Right renal pelvis (tissue), 4 donors: ENCODE data around the gene RPTOR. TPM values are rescaled to one million over a fixed set of nuclear protein-coding genes. Genes with fewer than 3 reads are reported as not detected.
"Not testable (repeated sequence)": the region's sequence is repeated elsewhere in the genome, so short reads cannot be mapped to it uniquely, and the experiment has no call there.

Source experiments
- DNase-seq, 4 donors: peaks; one replicate each; pipeline ENCODE4 v3.0.0-alpha.2; 2013; ENCODE audit warnings: low read depth in 4 of 4, low spot score in 3 of 4, missing footprints in 1 of 4
- polyA plus RNA-seq, 4 donors: library from polyadenylated mRNA; unstranded; fragments of 120-200 nt; gene quantifications; one replicate each; pipeline ENCODE4 v1.2.1, GENCODE V29; 2013; ENCODE audit not compliant: insufficient read length in 4 of 4

RPTOR gene
- polyA plus RNA-seq, 4 donors = 17.1 to 21.9 (median 19.5) TPM

DNA sequence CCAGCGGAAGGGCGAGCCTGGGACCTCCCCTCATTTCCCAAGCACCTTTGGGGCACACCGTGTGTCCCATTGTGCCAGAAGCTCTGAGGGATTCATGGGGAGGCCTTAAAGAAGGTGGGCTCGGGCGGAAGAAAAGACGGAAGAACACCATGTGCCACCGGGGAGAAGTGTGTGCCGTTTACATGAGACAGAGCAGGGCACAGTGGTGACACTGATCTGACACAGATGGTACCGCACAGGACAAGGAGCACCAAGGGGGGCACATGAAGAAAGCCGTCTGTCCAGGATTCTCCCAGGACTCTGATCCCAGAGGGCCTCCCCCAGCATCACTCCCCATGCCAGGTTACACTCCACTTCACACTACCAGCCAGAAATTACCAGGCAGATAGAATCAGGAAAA is 318.3 kb downstream of the RPTOR start:
- no peak for DNase-seq

DNA sequence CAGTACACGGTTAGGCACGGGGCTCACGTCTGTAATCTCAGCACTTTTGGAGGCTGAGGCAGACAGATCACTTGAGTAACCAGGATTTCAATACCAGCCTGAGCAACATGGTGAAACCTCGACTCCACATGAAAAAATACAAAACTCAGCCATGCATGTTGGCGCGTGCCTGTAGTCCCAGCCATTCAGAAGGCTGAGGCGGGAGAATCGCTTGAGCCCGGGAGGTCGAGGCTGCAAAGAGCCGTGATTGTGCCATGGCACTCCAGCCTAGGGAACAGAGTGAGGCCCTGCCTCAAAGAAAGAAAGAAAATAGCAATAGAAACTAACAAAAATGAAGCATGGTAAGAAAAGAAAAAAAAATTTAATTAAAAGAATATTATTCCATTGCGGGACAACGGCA is 319.0 kb downstream of the RPTOR start:
- no peak for DNase-seq

- no peak for DNase-seq
Observed at GRCh38 chr17:80864751-80865150, 320.1 kb downstream of the RPTOR start.

GRCh38 chr17:80866050-80866793 is 321.6 kb downstream of the RPTOR start:
- peak in 3 of 4 donors; percentile 43 to 60 (median 58) for DNase-seq

GRCh38 chr17:80868022-80868609 is 323.5 kb downstream of the RPTOR start:
- no peak for DNase-seq

DNA sequence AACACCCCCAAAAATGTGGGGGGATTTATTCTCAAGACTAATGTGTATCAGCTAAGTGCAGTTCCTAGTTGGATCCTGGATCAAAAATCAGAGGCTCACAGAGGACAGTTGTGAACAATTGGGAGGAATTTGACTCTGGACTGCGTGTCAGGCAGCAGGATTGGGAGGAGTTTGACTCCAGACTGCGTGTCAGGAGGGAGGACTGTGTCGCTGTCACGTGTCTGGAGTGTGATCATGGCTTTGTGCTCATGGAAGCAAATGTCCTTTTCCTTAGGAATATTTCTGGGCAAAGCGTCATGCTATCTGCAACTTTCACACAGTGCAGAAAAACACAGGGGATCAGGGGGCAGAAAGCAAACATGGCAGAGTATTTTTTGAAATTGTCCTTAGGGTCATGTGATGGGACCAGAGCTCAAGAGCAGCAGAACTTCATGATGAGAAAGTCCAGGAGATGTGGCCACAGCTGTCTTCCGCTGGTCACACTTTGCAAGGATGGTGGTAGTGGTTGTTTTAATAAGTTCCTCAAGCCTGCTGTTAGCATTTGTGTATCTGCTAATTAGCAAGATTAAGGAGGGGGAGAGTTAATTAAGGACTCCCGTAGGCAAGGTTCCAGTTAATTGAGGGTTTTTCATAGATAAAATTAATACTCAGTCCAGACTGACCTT is 325.0 kb downstream of the RPTOR start:
- no peak for DNase-seq

- DNase-seq = no peak
Observed at GRCh38 chr17:80870401-80870800, 325.8 kb downstream of the RPTOR start.

GRCh38 chr17:80871341-80871740 is 326.7 kb downstream of the RPTOR start:
- no peak for DNase-seq

- DNase-seq = no peak
Observed at GRCh38 chr17:80872001-80872500, 327.4 kb downstream of the RPTOR start.

DNA sequence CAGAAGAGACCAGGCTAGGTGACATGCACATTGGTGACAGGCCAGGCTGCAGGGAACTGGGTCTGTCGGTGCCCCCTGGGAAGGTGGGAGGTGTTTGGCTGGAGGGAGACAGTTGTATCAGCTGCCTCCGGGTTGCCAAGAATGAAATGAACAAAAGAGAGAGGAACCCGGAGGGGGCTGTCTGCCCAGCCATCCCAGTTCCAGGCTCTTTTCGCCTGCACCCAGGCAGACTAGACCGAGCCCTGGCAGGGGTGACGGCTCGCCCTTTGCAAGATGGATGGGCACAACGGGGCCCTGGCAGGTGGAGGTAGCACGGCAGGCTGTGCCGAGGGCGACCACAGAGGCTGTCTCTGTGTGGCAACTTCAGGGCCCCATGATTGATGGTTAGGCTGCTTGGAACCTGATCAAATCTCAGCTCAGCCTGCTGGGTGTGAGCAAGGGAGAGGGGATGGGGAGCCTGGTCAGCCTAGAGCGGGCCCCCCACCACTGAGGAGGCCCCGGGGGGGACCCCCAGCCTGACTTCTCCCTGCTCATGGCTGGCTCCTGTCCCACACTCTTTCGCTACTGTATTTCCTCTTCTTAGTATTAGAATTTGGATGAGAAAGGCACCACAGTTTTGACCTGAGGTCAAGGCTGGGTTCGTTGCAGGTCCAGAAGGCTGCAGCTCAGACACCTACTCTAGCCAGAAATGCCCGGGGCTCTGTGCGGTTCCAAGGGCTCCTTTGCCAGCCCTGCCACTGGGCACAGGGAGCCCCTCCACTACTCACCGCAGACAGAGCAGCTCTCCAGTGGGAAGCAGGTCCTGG is 328.1 kb downstream of the RPTOR start:
- DNase-seq = no peak

GRCh38 chr17:80873307-80873951 is 328.8 kb downstream of the RPTOR start:
- no peak for DNase-seq

GRCh38 chr17:80874866-80875445 is 330.3 kb downstream of the RPTOR start:
- no peak for DNase-seq

DNA sequence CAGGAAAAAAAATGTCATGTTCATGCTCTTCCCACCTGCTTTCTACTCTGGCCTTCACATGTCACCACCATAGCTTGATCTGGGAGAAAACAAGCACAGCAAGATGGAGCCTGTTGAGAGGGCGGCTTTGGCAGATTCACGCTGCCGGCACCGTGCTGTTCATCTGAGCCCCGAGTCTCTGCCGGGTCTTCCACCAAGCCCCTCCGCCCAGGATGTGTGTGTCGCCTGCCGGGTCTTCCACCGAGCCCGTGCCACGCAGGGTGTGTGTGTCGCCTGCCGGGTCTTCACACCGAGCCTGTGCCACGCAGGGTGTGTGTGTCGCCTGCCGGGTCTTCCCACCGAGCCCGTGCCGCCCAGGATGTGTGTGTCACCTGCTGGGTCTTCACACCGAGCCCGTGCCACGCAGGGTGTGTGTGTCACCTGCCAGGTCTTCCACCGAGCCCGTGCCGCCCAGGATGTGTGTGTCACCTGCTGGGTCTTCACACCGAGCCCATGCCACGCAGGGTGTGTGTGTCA is 330.9 kb downstream of the RPTOR start:
- DNase-seq = not testable (repeated sequence)

DNA sequence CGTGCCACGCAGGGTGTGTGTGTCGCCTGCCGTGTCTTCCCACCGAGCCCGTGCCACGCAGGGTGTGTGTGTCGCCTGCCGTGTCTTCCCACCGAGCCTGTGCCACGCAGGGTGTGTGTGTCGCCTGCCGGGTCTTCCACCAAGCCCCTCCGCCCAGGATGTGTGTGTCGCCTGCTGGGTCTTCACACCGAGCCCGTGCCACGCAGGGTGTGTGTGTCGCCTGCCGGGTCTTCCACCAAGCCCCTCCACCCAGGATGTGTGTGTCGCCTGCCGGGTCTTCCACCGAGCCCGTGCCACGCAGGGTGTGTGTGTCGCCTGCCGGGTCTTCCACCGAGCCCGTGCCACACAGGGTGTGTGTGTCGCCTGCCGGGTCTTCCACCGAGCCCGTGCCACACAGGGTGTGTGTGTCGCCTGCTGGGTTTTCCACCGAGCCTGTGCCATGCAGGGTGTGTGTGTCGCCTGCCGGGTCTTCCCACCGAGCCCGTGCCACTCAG is 331.9 kb downstream of the RPTOR start:
- DNase-seq = not testable (repeated sequence)

DNA sequence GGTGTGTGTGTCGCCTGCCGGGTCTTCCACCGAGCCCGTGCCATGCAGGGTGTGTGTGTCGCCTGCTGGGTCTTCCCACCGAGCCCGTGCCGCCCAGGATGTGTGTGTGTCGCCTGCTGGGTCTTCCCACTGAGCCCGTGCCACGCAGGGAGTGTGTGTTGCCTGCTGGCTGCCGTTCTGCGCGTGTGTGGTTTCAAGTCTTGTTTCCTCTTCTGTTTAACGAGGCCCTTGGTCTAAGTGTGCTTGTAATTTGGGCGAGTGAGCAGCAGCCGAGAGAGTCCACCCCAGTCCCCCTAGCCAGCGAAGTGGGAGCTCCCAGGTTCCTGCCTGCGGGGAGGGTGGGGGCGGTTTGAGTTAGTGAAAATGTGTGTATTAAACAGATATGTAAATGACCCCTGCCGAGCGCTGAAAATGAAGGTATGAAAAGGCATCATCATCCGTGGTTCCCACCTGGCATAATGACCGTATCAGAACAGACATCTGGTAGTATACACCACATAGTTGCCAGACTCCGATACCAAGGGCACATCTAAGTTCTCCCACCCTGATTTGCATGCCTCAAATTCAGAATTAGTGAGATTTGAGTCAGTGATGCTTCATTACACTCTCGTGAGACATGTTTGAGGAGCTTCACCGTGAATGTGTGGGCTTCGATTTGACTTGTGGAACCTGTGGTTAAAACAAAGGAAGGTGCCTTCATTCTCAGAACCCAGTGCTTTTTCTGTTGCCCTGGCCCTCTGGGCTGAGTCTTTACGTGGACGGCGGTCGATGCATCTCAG is 332.5 kb downstream of the RPTOR start:
- no peak for DNase-seq

DNA sequence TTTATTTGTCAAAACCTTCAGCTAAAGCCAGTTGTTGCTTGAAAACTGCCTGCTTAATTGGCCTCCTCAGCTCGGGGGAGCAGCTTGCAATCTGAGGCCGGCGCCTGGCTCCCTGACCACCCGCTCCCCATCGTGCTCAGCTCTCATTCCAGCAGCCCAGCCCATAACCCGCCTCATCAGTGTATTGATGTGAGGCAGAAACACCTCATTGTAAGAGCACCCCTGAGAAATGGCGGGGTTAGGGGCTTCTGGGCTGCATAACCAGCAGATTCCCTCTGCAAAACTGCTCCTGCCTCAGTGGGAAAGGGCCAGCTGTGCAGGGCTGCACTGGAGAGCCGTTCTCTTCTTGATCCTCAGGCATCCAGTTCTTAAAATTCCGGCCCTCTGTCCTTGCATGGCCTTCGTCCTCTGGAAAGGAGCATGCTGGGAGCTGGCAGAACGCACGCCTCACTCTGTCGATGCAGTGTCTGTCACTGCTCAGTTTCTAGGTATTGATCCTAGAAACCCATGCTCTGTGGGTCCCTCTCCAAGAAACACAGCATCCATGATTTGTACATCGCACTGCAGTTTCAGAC is 333.2 kb downstream of the RPTOR start:
- no peak for DNase-seq

GRCh38 chr17:80878876-80879722 is 334.5 kb downstream of the RPTOR start:
- DNase-seq = no peak
